ENCODE results near the gene INTS13.
"Not testable (repeated sequence)": the region's sequence is repeated elsewhere in the genome, so short reads cannot be mapped to it uniquely, and the experiment has no call there.

Gene INTS13

GRCh38 chr12:26906704-26907103 is 31.1 kb downstream of the INTS13 start:
- Mint-ChIP-seq H3K36me3 (peaks cover 71% of the 10 kb centered on the region), H3K27me3 (no peaks in the 10 kb centered on the region), H3K27ac (no peak overlapping the region), H3K4me1 (peaks cover 5% of the 10 kb centered on the region), H3K4me3 (no peak overlapping the region), H3K9me3 (peaks cover 13% of the 10 kb centered on the region)
- no peak for DNase-seq
- CTCF ChIA-PET, result no interaction called here

- no peak overlapping the region for H3K27ac Mint-ChIP-seq
- H3K4me3 Mint-ChIP-seq, result no peak overlapping the region
- H3K9me3 Mint-ChIP-seq, result peaks cover 13% of the 10 kb centered on the region
- H3K36me3 Mint-ChIP-seq, result peaks cover 73% of the 10 kb centered on the region
- peaks cover 5% of the 10 kb centered on the region for H3K4me1 Mint-ChIP-seq
- no peaks in the 10 kb centered on the region for H3K27me3 Mint-ChIP-seq
- CTCF ChIA-PET, result no interaction called here
- no peak for DNase-seq
Measured at GRCh38 chr12:26906024-26906423, 31.8 kb downstream of the INTS13 start.

- not testable (repeated sequence) for H3K27me3 Mint-ChIP-seq, H3K4me3 Mint-ChIP-seq, DNase-seq, H3K4me1 Mint-ChIP-seq, H3K27ac Mint-ChIP-seq
- Mint-ChIP-seq H3K9me3 (peaks cover 13% of the 10 kb centered on the region), H3K36me3 (peaks cover 78% of the 10 kb centered on the region)
- CTCF ChIA-PET, result interaction anchor here (0.7 to 1.4 kb wide), 2 partner anchors 18 to 143 kb away, joined by 3 read pairs; no protein-coding TSS in a partner anchor
Measured at GRCh38 chr12:26903396-26903795, 34.4 kb downstream of the INTS13 start.

GRCh38 chr12:26896913-26897312 is 40.9 kb downstream of the INTS13 start:
- Mint-ChIP-seq H3K36me3 (peaks cover 35% of the 10 kb centered on the region), H3K9me3 (no peaks in the 10 kb centered on the region), H3K4me3 (no peak overlapping the region), H3K27me3 (no peaks in the 10 kb centered on the region), H3K4me1 (no peaks in the 10 kb centered on the region), H3K27ac (no peak overlapping the region)
- no peak for DNase-seq
- CTCF ChIA-PET, result interaction anchor here (2.4 to 3.0 kb wide), 2 partner anchors 8 to 11 kb away, joined by 9 read pairs; no protein-coding TSS in a partner anchor

- CTCF ChIA-PET, result interaction anchor here (3.0 kb wide), 1 partner anchor 10 kb away, joined by 9 read pairs; no protein-coding TSS in a partner anchor
- Mint-ChIP-seq H3K4me1 (no peaks in the 10 kb centered on the region), H3K4me3 (no peak overlapping the region), H3K36me3 (peaks cover 23% of the 10 kb centered on the region), H3K27me3 (no peaks in the 10 kb centered on the region), H3K27ac (no peak overlapping the region), H3K9me3 (no peaks in the 10 kb centered on the region)
- no peak for DNase-seq
Measured at GRCh38 chr12:26895672-26896071, 42.1 kb downstream of the INTS13 start.

GRCh38 chr12:26891704-26892103 is 46.1 kb downstream of the INTS13 start:
- CTCF ChIA-PET, result no interaction called here
- no peak overlapping the region for H3K27ac Mint-ChIP-seq
- no peak for DNase-seq
- H3K27me3 Mint-ChIP-seq, result no peaks in the 10 kb centered on the region
- peaks cover 6% of the 10 kb centered on the region for H3K36me3 Mint-ChIP-seq
- no peaks in the 10 kb centered on the region for H3K4me1 Mint-ChIP-seq
- H3K4me3 Mint-ChIP-seq, result no peak overlapping the region
- H3K9me3 Mint-ChIP-seq, result no peaks in the 10 kb centered on the region

- DNase-seq, result no peak
- Mint-ChIP-seq H3K4me3 (no peak overlapping the region), H3K27me3 (no peaks in the 10 kb centered on the region), H3K36me3 (peaks cover 6% of the 10 kb centered on the region), H3K4me1 (no peaks in the 10 kb centered on the region), H3K27ac (no peak overlapping the region), H3K9me3 (no peaks in the 10 kb centered on the region)
- CTCF ChIA-PET, result interaction anchor here (0.9 to 1.3 kb wide), 3 partner anchors 9 to 123 kb away, joined by 3 to 4 read pairs (median 4); partner anchors contain the start of gene TM7SF3
Measured at GRCh38 chr12:26890784-26891183, 47.0 kb downstream of the INTS13 start.

GRCh38 chr12:26884765-26885576 is 52.8 kb downstream of the INTS13 start:
- Mint-ChIP-seq H3K9me3 (peaks cover 3% of the 10 kb centered on the region), H3K36me3 (no peaks in the 10 kb centered on the region), H3K27ac (no peak overlapping the region), H3K27me3 (peaks cover 21% of the 10 kb centered on the region), H3K4me3 (peak overlapping the region; percentile 4), H3K4me1 (peaks cover 13% of the 10 kb centered on the region)
- peak; percentile 89 for DNase-seq
- CTCF ChIA-PET, result interaction anchor here (0.5 to 5.1 kb wide), 35 partner anchors 10 to 421 kb away, joined by 3 to 44 read pairs (median 4); partner anchors contain the start of genes INTS13, ITPR2 and TM7SF3

GRCh38 chr12:26880625-26881024 is 57.2 kb downstream of the INTS13 start:
- H3K27ac Mint-ChIP-seq, result no peak overlapping the region
- CTCF ChIA-PET, result interaction anchor here (1.6 to 2.4 kb wide), 2 partner anchors 10 to 26 kb away, joined by 4 to 13 read pairs; no protein-coding TSS in a partner anchor

GRCh38 chr12:26878661-26879119 is 59.1 kb downstream of the INTS13 start:
- DNase-seq, result no peak
- CTCF ChIA-PET, result interaction anchor here (0.6 to 2.4 kb wide), 6 partner anchors 10 to 720 kb away, joined by 3 to 13 read pairs (median 4); partner anchors contain the start of gene ITPR2
- H3K9me3 Mint-ChIP-seq, result peaks cover 3% of the 10 kb centered on the region
- peaks cover 2% of the 10 kb centered on the region for H3K4me1 Mint-ChIP-seq
- peaks cover 17% of the 10 kb centered on the region for H3K27me3 Mint-ChIP-seq
- H3K4me3 Mint-ChIP-seq, result no peak overlapping the region
- H3K27ac Mint-ChIP-seq, result no peak overlapping the region
- no peaks in the 10 kb centered on the region for H3K36me3 Mint-ChIP-seq

More at GRCh38 chr12:26880625-26881024, 57.2 kb downstream of the INTS13 start:
- Mint-ChIP-seq H3K4me1 (peaks cover 13% of the 10 kb centered on the region), H3K9me3 (peaks cover 3% of the 10 kb centered on the region), H3K4me3 (no peak overlapping the region), H3K27me3 (peaks cover 21% of the 10 kb centered on the region), H3K36me3 (no peaks in the 10 kb centered on the region)
- DNase-seq, result no peak

- no peak for DNase-seq
- H3K36me3 Mint-ChIP-seq, result no peaks in the 10 kb centered on the region
- no peak overlapping the region for H3K27ac Mint-ChIP-seq
- H3K4me3 Mint-ChIP-seq, result no peak overlapping the region
- peaks cover 18% of the 10 kb centered on the region for H3K27me3 Mint-ChIP-seq
- CTCF ChIA-PET, result interaction anchor here (2.5 to 4.8 kb wide), 2 partner anchors 11 to 20 kb away, joined by 15 to 27 read pairs; no protein-coding TSS in a partner anchor
- H3K9me3 Mint-ChIP-seq, result no peaks in the 10 kb centered on the region
- H3K4me1 Mint-ChIP-seq, result peaks cover 9% of the 10 kb centered on the region
Measured at GRCh38 chr12:26874501-26875296, 63.1 kb downstream of the INTS13 start.

- no peak for DNase-seq
- Mint-ChIP-seq H3K4me3 (no peak overlapping the region), H3K36me3 (no peaks in the 10 kb centered on the region), H3K27me3 (peaks cover 18% of the 10 kb centered on the region), H3K4me1 (peaks cover 12% of the 10 kb centered on the region), H3K9me3 (no peaks in the 10 kb centered on the region), H3K27ac (no peak overlapping the region)
- CTCF ChIA-PET, result no interaction called here
Measured at GRCh38 chr12:26872625-26873024, 65.2 kb downstream of the INTS13 start.

- Mint-ChIP-seq H3K36me3 (no peaks in the 10 kb centered on the region), H3K27ac (no peak overlapping the region), H3K4me1 (peaks cover 18% of the 10 kb centered on the region), H3K9me3 (no peaks in the 10 kb centered on the region), H3K27me3 (peaks cover 18% of the 10 kb centered on the region), H3K4me3 (no peak overlapping the region)
- no peak for DNase-seq
- CTCF ChIA-PET, result no interaction called here
Measured at GRCh38 chr12:26871985-26872384, 65.8 kb downstream of the INTS13 start.

Measured in activated naive CD4-positive, alpha-beta T cell treated with anti-CD3 and anti-CD28 coated beads, Interleukin-2, amount 10 ng/mL, durations not matched to agents 7 days and 5 days (primary cell).